GM12878 (cell line): ENCODE results near the gene DNAJB2. TPM values are rescaled to one million over a fixed set of nuclear protein-coding genes. Genes with fewer than 3 reads are reported as not detected.

Experiments
- BCL3 ChIP-seq: IDR thresholded peaks from 2 replicates; pipeline ENCODE4 v1.6.1; 2011; ENCODE audit warnings: borderline replicate concordance, low read depth, mild to moderate bottlenecking, moderate library complexity, low read length; ENCODE audit not compliant: insufficient read depth, poor library complexity, severe bottlenecking
- BCLAF1 ChIP-seq: fragments of 450-650 bp; IDR thresholded peaks from 2 replicates; pipeline ENCODE4 v1.6.1; 2017; ENCODE audit warnings: antibody characterized with exemption, mild to moderate bottlenecking, moderate library complexity
- CTCF ChIP-seq, 3 experiments: IDR thresholded peaks in 2 of 3; conservative IDR thresholded peaks in 1 of 3; 2 replicates each; pipeline ENCODE4 v1.5.1; 2011; ENCODE audit warnings: low read depth in 3 of 3, low read length in 3 of 3, mild to moderate bottlenecking in 3 of 3, control low read depth in 2 of 3, moderate library complexity in 2 of 3, inconsistent platforms in 1 of 3, mixed read lengths in 1 of 3; ENCODE audit not compliant: control insufficient read depth in 2 of 3, insufficient read depth in 1 of 3; ENCODE audit errors: extremely low read depth in 1 of 3
- MYC ChIP-seq: IDR thresholded peaks from 2 replicates; pipeline ENCODE4 v1.6.1; 2011; ENCODE audit warnings: mild to moderate bottlenecking, low read length, moderate library complexity, inconsistent platforms; ENCODE audit not compliant: insufficient read depth, insufficient replicate concordance, insufficient read length, severe bottlenecking
- SKIL ChIP-seq: fragments of 450-650 bp; IDR thresholded peaks from 2 replicates; pipeline ENCODE4 v1.6.1; 2017; ENCODE audit warnings: mild to moderate bottlenecking, low read depth, inconsistent platforms; ENCODE audit not compliant: poor library complexity, severe bottlenecking
- SPI1 ChIP-seq: IDR thresholded peaks from 2 replicates; pipeline ENCODE4 v1.6.1; 2011; ENCODE audit warnings: low read depth, mild to moderate bottlenecking, low read length, moderate library complexity, borderline replicate concordance; ENCODE audit not compliant: insufficient read depth
- SUPT20H ChIP-seq: IDR thresholded peaks from 2 replicates; pipeline ENCODE4 v1.6.1; 2011; ENCODE audit warnings: low read depth, mild to moderate bottlenecking, low read length, moderate library complexity, borderline replicate concordance; ENCODE audit not compliant: control insufficient read depth
- ZBTB11 ChIP-seq: fragments of 450-650 bp; formaldehyde crosslinking; IDR thresholded peaks from 2 replicates; pipeline ENCODE4 v1.5.0; 2022; ENCODE audit warnings: mild to moderate bottlenecking, missing genetic modification characterization
- ZNF592 ChIP-seq: fragments of 450-650 bp; IDR thresholded peaks from 2 replicates; pipeline ENCODE4 v1.6.1; 2017; ENCODE audit warnings: mild to moderate bottlenecking, moderate library complexity
- polyA plus RNA-seq, 11 experiments: library from polyadenylated mRNA; depleted of rRNA in 4 of 11; unstranded in 6 of 11; stranded (reverse) in 5 of 11; fragments of >200 nt; fragmentation: Nextera tagmentation in 4 of 11; fragmentation: Illumina TruSeq in 1 of 11; extraction: Ambion mirVana in 4 of 11; extraction: Trizol in 1 of 11; gene quantifications; 1 replicate in 1 of 11; 2 replicates in 10 of 11; pipeline versions ENCODE4 v1.2.1 to v1.2.3, GENCODE V29; 2011 to 2016; ENCODE audit warnings: inconsistent platforms in 2 of 11, missing spikeins in 2 of 11, low read depth in 1 of 11
- total RNA-seq, 4 experiments: library from RNA; depleted of rRNA in 3 of 4; stranded (reverse); fragments of >200 nt in 3 of 4; fragmentation: Illumina TruSeq in 1 of 4; extraction: Trizol in 1 of 4; gene quantifications; 2 replicates each; pipeline versions ENCODE4 v1.2.1 to v1.2.3, GENCODE V29; 2013 to 2021

Gene DNAJB2
- total and polyA plus RNA-seq, 10 of the 15 experiments (the other 5 are each of a cell fraction or from before 2014, with no cell fraction given): 0.26 to 36.5 (median 12.5) TPM

- TF ChIP-seq BCL3 (no peak), CTCF (IDR thresholded peaks at IDR 0.05 in 2 of 3, conservative IDR thresholded peaks at IDR 0.05 in 1 of 3; ENCODE audit: control insufficient read depth in 2 of 3, extremely low read depth in 1 of 3, insufficient read depth in 1 of 3, low read depth in 3 of 3, low read length in 3 of 3) (no peak), BCLAF1 (no peak), SUPT20H (no peak), SKIL (no peak), ZNF592 (no peak), ZBTB11 (no peak), SPI1 (0 out of 2 replicates have a peak, but pooled peaks have one; percentile 9), MYC (no peak)
Measured at GRCh38 chr2:219245148-219245898, 33.8 kb upstream of the DNAJB2 start, which contains the start of the genes GLB1L and STK16 (continued).
